ENCODE results near the gene IL10RB.
A peak's percentile ranks its signal among the peaks of the same experiment; 100 is the strongest.

IL10RB gene

GRCh38 chr21:33279330-33279820, 13.2 kb downstream of the IL10RB start:
- no peak for TF ChIP-seq CTCF (IDR thresholded peaks at IDR 0.05)
- no peak for DNase-seq
- no peak overlapping the region for H3K4me3 Mint-ChIP-seq
- H3K27ac Mint-ChIP-seq: no peak overlapping the region
- peaks cover 2% of the 10 kb centered on the region for H3K4me1 Mint-ChIP-seq
- peaks cover 16% of the 10 kb centered on the region for H3K9me3 Mint-ChIP-seq
- H3K36me3 Mint-ChIP-seq (ENCODE audit: low read depth): peaks cover 56% of the 10 kb centered on the region
- peaks cover 4% of the 10 kb centered on the region for H3K27me3 Mint-ChIP-seq (ENCODE audit: low read depth, poor library complexity)

- Mint-ChIP-seq H3K27me3 (ENCODE audit: low read depth, poor library complexity) (peaks cover 4% of the 10 kb centered on the region), H3K9me3 (peaks cover 16% of the 10 kb centered on the region), H3K4me1 (peaks cover 12% of the 10 kb centered on the region), H3K36me3 (ENCODE audit: low read depth) (peaks cover 52% of the 10 kb centered on the region), H3K27ac (no peak overlapping the region), H3K4me3 (no peak overlapping the region)
- DNase-seq: no peak
- TF ChIP-seq CTCF (IDR thresholded peaks at IDR 0.05): no peak
These were observed 15.0 kb downstream of the IL10RB start for GRCh38 chr21:33281096-33281652.

GRCh38 chr21:33283203-33283602, 17.0 kb downstream of the IL10RB start:
- Mint-ChIP-seq H3K9me3 (peaks cover 13% of the 10 kb centered on the region), H3K4me1 (peaks cover 21% of the 10 kb centered on the region), H3K27me3 (ENCODE audit: low read depth, poor library complexity) (peaks cover 8% of the 10 kb centered on the region), H3K4me3 (no peak overlapping the region), H3K27ac (no peak overlapping the region), H3K36me3 (ENCODE audit: low read depth) (peaks cover 42% of the 10 kb centered on the region)
- no peak for DNase-seq
- TF ChIP-seq CTCF (IDR thresholded peaks at IDR 0.05): no peak

- TF ChIP-seq CTCF (IDR thresholded peaks at IDR 0.05): no peak
- no peak overlapping the region for H3K4me3 Mint-ChIP-seq
- peaks cover 18% of the 10 kb centered on the region for H3K36me3 Mint-ChIP-seq (ENCODE audit: low read depth)
- peaks cover 21% of the 10 kb centered on the region for H3K4me1 Mint-ChIP-seq
- no peak for DNase-seq
- H3K27ac Mint-ChIP-seq: peak overlapping the region; percentile 23
- H3K27me3 Mint-ChIP-seq (ENCODE audit: low read depth, poor library complexity): peaks cover 7% of the 10 kb centered on the region
- no peaks in the 10 kb centered on the region for H3K9me3 Mint-ChIP-seq
These were observed 19.9 kb downstream of the IL10RB start for GRCh38 chr21:33286076-33286475.

DNA sequence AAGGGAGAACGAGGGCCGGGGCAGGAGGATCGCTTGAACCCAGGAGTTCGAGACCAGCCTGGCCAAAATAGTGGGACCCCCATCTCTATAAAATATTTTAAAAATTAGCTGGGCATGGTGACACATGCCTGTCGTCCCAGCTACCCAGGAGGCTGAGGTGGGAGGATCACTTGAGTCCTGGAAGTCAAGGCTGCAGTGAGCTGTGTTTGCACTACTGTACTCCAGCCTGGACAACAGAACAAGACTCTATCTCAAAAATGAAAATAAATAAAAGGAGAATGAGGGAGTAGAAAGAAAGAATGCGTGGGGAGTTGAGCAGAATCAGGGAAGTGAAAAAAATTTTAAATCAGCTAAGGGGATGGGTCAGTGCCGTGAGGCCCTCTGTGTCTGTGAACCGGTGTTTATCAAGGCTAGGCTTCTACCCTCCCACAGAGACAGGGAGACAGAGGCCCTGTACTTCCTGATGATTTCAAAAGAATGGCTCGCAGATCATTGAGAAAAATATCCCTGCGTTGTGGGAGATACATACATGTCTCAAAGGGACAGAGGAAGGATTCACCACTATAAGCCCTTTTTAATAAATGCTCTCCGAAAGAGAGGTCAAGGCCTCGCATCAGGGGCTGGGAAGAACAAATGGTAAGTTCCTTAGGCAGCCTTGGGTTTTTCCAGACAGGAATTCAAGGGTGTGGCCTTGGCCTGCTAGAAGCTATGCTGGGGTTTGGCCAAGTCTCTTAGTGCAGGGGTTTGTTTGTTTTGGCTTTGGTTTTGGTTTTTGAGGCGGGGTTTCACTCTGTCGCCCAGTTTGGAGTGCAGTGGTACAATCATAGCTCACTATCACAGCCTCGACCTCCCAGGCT, 20.7 kb downstream of the IL10RB start:
- Mint-ChIP-seq H3K4me3 (no peak overlapping the region), H3K9me3 (no peaks in the 10 kb centered on the region), H3K27ac (peak overlapping the region; percentile 28), H3K27me3 (ENCODE audit: low read depth, poor library complexity) (peaks cover 7% of the 10 kb centered on the region), H3K36me3 (ENCODE audit: low read depth) (peaks cover 15% of the 10 kb centered on the region), H3K4me1 (peaks cover 22% of the 10 kb centered on the region)
- no peak for DNase-seq
- TF ChIP-seq CTCF (IDR thresholded peaks at IDR 0.05): no peak

All from nephron progenitor cell (in vitro differentiated cells).